Activated CD8-positive, alpha-beta memory T cell treated with anti-CD3 and anti-CD28 coated beads for 48 hours (primary cell): Measurements from ENCODE around the gene BHLHE23.
"Not testable (repeated sequence)": the region's sequence is repeated elsewhere in the genome, so short reads cannot be mapped to it uniquely, and the experiment has no call there.

Experiments used
- DNase-seq, 3 experiments: peaks; one replicate each; pipeline ENCODE4 v3.0.0-alpha.2; 2020; ENCODE audit warnings: low read depth in 2 of 3, low spot score in 2 of 3

The BHLHE23 gene

GRCh38 chr20:63043348-63044203 is 36.8 kb upstream of the BHLHE23 start:
- DNase-seq, result no peak

- no peak for DNase-seq
These were observed 35.8 kb upstream of the BHLHE23 start for GRCh38 chr20:63042448-63043071.

GRCh38 chr20:63041776-63042175 is 35.0 kb upstream of the BHLHE23 start:
- DNase-seq, result no peak

GRCh38 chr20:63037669-63038268 is 31.0 kb upstream of the BHLHE23 start:
- no peak for DNase-seq

GRCh38 chr20:63036291-63036690 is 29.5 kb upstream of the BHLHE23 start:
- DNase-seq, result no peak

- DNase-seq, result no peak
These were observed 28.9 kb upstream of the BHLHE23 start for GRCh38 chr20:63035603-63036185.

GRCh38 chr20:63034710-63035602 is 28.2 kb upstream of the BHLHE23 start:
- not testable (repeated sequence) for DNase-seq

- no peak for DNase-seq
These were observed 27.3 kb upstream of the BHLHE23 start for GRCh38 chr20:63033794-63034709.

- DNase-seq, result no peak
These were observed 26.4 kb upstream of the BHLHE23 start for GRCh38 chr20:63032861-63033793.

- no peak for DNase-seq
These were observed 25.4 kb upstream of the BHLHE23 start for GRCh38 chr20:63032026-63032800.

- no peak for DNase-seq
These were observed 24.7 kb upstream of the BHLHE23 start for GRCh38 chr20:63031251-63032014.

- no peak for DNase-seq
These were observed 22.8 kb upstream of the BHLHE23 start for GRCh38 chr20:63029358-63030121.

- DNase-seq, result no peak
These were observed 21.7 kb upstream of the BHLHE23 start for GRCh38 chr20:63028461-63028921.

GRCh38 chr20:63027922-63028389 is 21.2 kb upstream of the BHLHE23 start:
- no peak for DNase-seq

GRCh38 chr20:63027221-63027921 is 20.6 kb upstream of the BHLHE23 start:
- DNase-seq, result no peak
